Astrocyte (in vitro differentiated cells and primary cell): ENCODE measurements around the gene PIK3CB. TPM values are rescaled to one million over a fixed set of nuclear protein-coding genes. Genes with fewer than 3 reads are reported as not detected.
A peak's percentile ranks its signal among the peaks of the same experiment; 100 is the strongest.

Experiments used
- DNase-seq: peaks from one replicate; pipeline ENCODE4 v3.0.0-alpha.2; 2010; ENCODE audit warnings: low read depth
- FAIRE-seq: peaks from 2 replicates; lab custom pipeline; 2011; peaks lifted over from hg19 to GRCh38; lab: Jason Lieb, UNC
- H2AFZ ChIP-seq: 2 replicates; pipeline ENCODE4 v1.6.0; 2012; ENCODE audit warnings: low read depth, low read length, inconsistent platforms
- H3K27ac ChIP-seq: 2 replicates; pipeline ENCODE4 v1.5.1; 2011; ENCODE audit warnings: low read depth, low read length, inconsistent platforms
- H3K27me3 ChIP-seq: 2 replicates; pipeline ENCODE4 v1.6.0; 2011; ENCODE audit warnings: low read length, inconsistent platforms; ENCODE audit not compliant: insufficient read depth
- H3K36me3 ChIP-seq: 2 replicates; pipeline ENCODE4 v1.5.1; 2011; ENCODE audit warnings: low read length, inconsistent platforms; ENCODE audit not compliant: insufficient read depth
- H3K4me1 ChIP-seq: 2 replicates; pipeline ENCODE4 v1.5.1; 2011; ENCODE audit warnings: low read length, inconsistent platforms; ENCODE audit not compliant: insufficient read depth
- H3K4me2 ChIP-seq: 2 replicates; pipeline ENCODE4 v1.6.0; 2012; ENCODE audit warnings: low read length, inconsistent platforms
- H3K4me3 ChIP-seq: 2 replicates; pipeline ENCODE4 v1.5.1; 2011; ENCODE audit warnings: low read depth, mild to moderate bottlenecking, low read length, inconsistent platforms; ENCODE audit not compliant: insufficient read depth
- H3K79me2 ChIP-seq: 2 replicates; pipeline ENCODE4 v1.6.0; 2012; ENCODE audit warnings: mild to moderate bottlenecking, low read length, inconsistent platforms; ENCODE audit not compliant: insufficient read depth
- H3K9ac ChIP-seq: 2 replicates; pipeline ENCODE4 v1.6.0; 2012; ENCODE audit warnings: mild to moderate bottlenecking, low read length, inconsistent platforms
- H3K9me3 ChIP-seq: 2 replicates; pipeline ENCODE4 v1.5.1; 2012; ENCODE audit warnings: low read depth, mild to moderate bottlenecking, low read length, inconsistent platforms; ENCODE audit not compliant: insufficient read depth
- H4K20me1 ChIP-seq: 2 replicates; pipeline ENCODE4 v1.6.0; 2012; ENCODE audit warnings: low read length, inconsistent platforms; ENCODE audit not compliant: insufficient read depth
- H3K27ac Mint-ChIP-seq: one replicate; pipeline ENCODE4 v1.8.0; 2021; ENCODE audit warnings: mild to moderate bottlenecking, mixed read lengths; ENCODE audit not compliant: unreplicated experiment
- H3K27me3 Mint-ChIP-seq: one replicate; pipeline ENCODE4 v1.8.0; 2021; ENCODE audit warnings: low read depth, mixed read lengths; ENCODE audit not compliant: unreplicated experiment
- H3K36me3 Mint-ChIP-seq: one replicate; pipeline ENCODE4 v1.8.0; 2021; ENCODE audit warnings: low read depth, mixed read lengths; ENCODE audit not compliant: unreplicated experiment
- H3K4me1 Mint-ChIP-seq: one replicate; pipeline ENCODE4 v1.8.0; 2021; ENCODE audit warnings: low read depth, mixed read lengths; ENCODE audit not compliant: unreplicated experiment
- H3K4me3 Mint-ChIP-seq: one replicate; pipeline ENCODE4 v1.8.0; 2021; ENCODE audit warnings: mild to moderate bottlenecking, moderate library complexity, mixed read lengths; ENCODE audit not compliant: unreplicated experiment
- H3K9me3 Mint-ChIP-seq: one replicate; pipeline ENCODE4 v1.8.0; 2021; ENCODE audit warnings: mild to moderate bottlenecking, mixed read lengths; ENCODE audit not compliant: unreplicated experiment
- EZH2 ChIP-seq: IDR thresholded peaks from 2 replicates; pipeline ENCODE4 v1.6.1; 2012; ENCODE audit warnings: mild to moderate bottlenecking, low read length, inconsistent platforms; ENCODE audit not compliant: insufficient read depth
- total RNA-seq: library from RNA; stranded (reverse); gene quantifications from 2 replicates; pipeline ENCODE4 v1.2.1, GENCODE V29; 2021
- TF ChIP-seq, protein P1 (sequence below): IDR thresholded peaks from 2 replicates; pipeline ENCODE4 v1.5.1; 2011; ENCODE audit warnings: low read depth, mild to moderate bottlenecking, inconsistent platforms, low read length, moderate library complexity; ENCODE audit not compliant: insufficient read depth

The PIK3CB gene
- total RNA-seq, 1 donor from 2014 or later, result 24.8 TPM

DNA sequence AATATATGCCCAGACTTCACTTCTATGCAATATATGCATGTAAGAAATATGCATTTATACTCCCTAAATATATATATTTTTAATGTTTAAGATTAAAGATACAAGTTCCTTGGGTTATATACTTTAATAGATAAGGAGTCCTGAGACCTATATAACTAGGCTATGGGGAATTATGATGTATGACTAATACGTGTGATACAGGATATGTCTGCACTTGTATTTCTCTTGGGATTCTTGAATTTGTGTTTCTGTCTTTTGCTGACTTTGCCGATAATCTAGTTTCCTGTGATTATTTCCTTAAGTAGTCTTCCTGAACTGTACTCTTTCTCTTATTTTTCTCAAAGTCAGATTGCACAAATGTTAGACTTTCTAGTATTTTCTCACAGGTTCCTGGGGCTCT, 109.6 kb downstream of the PIK3CB start:
- Mint-ChIP-seq H3K4me3 (no peak overlapping the region), H3K9me3 (no peaks in the 10 kb centered on the region), H3K36me3 (peaks cover 4% of the 10 kb centered on the region), H3K27me3 (no peaks in the 10 kb centered on the region), H3K4me1 (peaks cover 16% of the 10 kb centered on the region), H3K27ac (no peak overlapping the region)
- Histone ChIP-seq H3K27me3 (no peaks in the 10 kb centered on the region), H2AFZ (no peak overlapping the region), H3K9me3 (no peaks in the 10 kb centered on the region), H4K20me1 (no peaks in the 10 kb centered on the region), H3K36me3 (no peaks in the 10 kb centered on the region), H3K4me2 (no peak overlapping the region), H3K27ac (no peak overlapping the region), H3K4me1 (peaks cover 3% of the 10 kb centered on the region), H3K79me2 (no peaks in the 10 kb centered on the region), H3K4me3 (no peak overlapping the region), H3K9ac (no peak overlapping the region)
- FAIRE-seq (peak; percentile 66), DNase-seq (no peak)
- TF ChIP-seq EZH2, result no peak
- TF ChIP-seq, protein P1, sequence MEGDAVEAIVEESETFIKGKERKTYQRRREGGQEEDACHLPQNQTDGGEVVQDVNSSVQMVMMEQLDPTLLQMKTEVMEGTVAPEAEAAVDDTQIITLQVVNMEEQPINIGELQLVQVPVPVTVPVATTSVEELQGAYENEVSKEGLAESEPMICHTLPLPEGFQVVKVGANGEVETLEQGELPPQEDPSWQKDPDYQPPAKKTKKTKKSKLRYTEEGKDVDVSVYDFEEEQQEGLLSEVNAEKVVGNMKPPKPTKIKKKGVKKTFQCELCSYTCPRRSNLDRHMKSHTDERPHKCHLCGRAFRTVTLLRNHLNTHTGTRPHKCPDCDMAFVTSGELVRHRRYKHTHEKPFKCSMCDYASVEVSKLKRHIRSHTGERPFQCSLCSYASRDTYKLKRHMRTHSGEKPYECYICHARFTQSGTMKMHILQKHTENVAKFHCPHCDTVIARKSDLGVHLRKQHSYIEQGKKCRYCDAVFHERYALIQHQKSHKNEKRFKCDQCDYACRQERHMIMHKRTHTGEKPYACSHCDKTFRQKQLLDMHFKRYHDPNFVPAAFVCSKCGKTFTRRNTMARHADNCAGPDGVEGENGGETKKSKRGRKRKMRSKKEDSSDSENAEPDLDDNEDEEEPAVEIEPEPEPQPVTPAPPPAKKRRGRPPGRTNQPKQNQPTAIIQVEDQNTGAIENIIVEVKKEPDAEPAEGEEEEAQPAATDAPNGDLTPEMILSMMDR, result no peak

DNA sequence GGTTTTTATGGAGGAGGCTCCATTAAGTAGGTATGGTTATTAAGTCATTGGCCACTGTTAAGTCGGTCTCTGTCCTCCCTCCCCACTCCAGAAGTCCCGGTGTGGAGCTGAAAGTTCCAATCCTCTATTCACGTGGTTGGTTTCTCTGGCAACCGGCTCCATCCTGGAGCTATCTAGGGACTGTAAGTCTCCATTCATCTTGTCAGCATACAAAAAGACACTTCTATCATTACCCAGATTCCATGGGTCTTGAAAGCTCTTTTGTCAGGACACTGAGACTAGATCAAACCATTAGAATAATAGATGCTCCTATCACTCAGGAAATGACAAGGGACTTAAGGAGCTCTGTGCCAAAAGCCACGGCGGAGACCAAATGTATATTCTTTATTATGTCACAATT, 110.3 kb downstream of the PIK3CB start:
- H3K27me3 Mint-ChIP-seq, result no peaks in the 10 kb centered on the region
- no peaks in the 10 kb centered on the region for H3K36me3 ChIP-seq
- H3K4me2 ChIP-seq, result no peak overlapping the region
- no peak for DNase-seq
- H3K27ac Mint-ChIP-seq, result no peak overlapping the region
- no peak for FAIRE-seq
- no peaks in the 10 kb centered on the region for H4K20me1 ChIP-seq
- no peaks in the 10 kb centered on the region for H3K79me2 ChIP-seq
- no peaks in the 10 kb centered on the region for H3K9me3 Mint-ChIP-seq
- H3K4me3 Mint-ChIP-seq, result no peak overlapping the region
- TF ChIP-seq EZH2, result no peak
- TF ChIP-seq, protein P1, result no peak
- peaks cover 3% of the 10 kb centered on the region for H3K4me1 ChIP-seq
- peaks cover 5% of the 10 kb centered on the region for H3K36me3 Mint-ChIP-seq
- H3K27ac ChIP-seq, result no peak overlapping the region
- H3K4me1 Mint-ChIP-seq, result peaks cover 16% of the 10 kb centered on the region
- no peak overlapping the region for H3K9ac ChIP-seq
- H2AFZ ChIP-seq, result no peak overlapping the region
- no peaks in the 10 kb centered on the region for H3K9me3 ChIP-seq
- no peak overlapping the region for H3K4me3 ChIP-seq
- H3K27me3 ChIP-seq, result no peaks in the 10 kb centered on the region

DNA sequence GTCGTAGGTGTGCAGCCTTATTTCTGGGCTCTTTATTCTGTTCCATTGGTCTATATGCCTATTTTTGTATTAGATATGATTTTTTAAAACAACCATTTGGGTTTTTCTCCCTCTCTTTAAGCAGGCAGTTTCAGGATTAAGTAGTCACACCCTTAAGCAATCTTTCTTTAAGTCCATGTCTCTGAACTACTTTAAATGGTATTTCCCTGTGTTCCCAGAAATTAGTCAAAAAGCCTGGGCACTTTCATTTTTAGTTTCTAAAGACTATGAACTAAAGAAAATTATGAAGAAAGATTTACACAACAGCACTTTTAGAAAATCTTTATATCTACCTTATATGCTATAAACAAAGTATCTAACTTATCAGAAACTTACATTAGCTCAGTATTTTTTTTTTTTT, 115.9 kb downstream of the PIK3CB start:
- no peaks in the 10 kb centered on the region for H3K9me3 ChIP-seq
- H3K4me3 Mint-ChIP-seq, result no peak overlapping the region
- no peak overlapping the region for H3K4me3 ChIP-seq
- H3K36me3 Mint-ChIP-seq, result peaks cover 4% of the 10 kb centered on the region
- H3K27ac Mint-ChIP-seq, result no peak overlapping the region
- FAIRE-seq, result no peak
- H3K9me3 Mint-ChIP-seq, result no peaks in the 10 kb centered on the region
- no peak overlapping the region for H3K9ac ChIP-seq
- no peaks in the 10 kb centered on the region for H4K20me1 ChIP-seq
- no peaks in the 10 kb centered on the region for H3K4me1 ChIP-seq
- H3K4me1 Mint-ChIP-seq, result peaks cover 2% of the 10 kb centered on the region
- H3K27me3 Mint-ChIP-seq, result no peaks in the 10 kb centered on the region
- H3K27me3 ChIP-seq, result no peaks in the 10 kb centered on the region
- no peak for DNase-seq
- H2AFZ ChIP-seq, result no peak overlapping the region
- no peaks in the 10 kb centered on the region for H3K79me2 ChIP-seq
- no peak overlapping the region for H3K27ac ChIP-seq
- TF ChIP-seq EZH2, result no peak
- TF ChIP-seq, protein P1, result no peak
- no peak overlapping the region for H3K4me2 ChIP-seq
- H3K36me3 ChIP-seq, result no peaks in the 10 kb centered on the region
